ENCODE results near the gene SPATA20. TPM values are rescaled to one million over a fixed set of nuclear protein-coding genes. Genes with fewer than 3 reads are reported as not detected.
A peak's percentile ranks its signal among the peaks of the same experiment; 100 is the strongest.

Gene SPATA20
- total RNA-seq, 1 experiment from 2014 or later: 33.2 TPM

DNA sequence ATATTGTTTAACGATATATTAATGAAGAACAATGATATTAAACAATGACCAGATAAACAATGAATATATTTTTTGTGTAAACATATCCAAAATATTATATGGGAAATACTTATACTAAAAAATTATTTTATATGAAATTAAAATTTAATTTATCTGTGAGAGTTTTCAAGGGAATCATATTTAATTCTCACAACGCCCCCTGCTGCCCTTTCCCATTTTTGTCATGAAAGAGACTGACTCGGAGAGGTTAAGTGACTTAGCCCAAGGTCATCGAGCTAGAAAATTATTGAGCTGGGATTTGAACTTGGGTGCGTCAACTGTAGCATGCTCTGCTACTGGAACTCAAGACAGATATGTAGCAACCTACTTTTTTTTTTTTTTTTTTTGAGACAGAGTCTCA is 45.9 kb upstream of the SPATA20 start:
- H3K4me1 Mint-ChIP-seq (ENCODE audit: low read depth, unreplicated experiment): peaks cover 10% of the 10 kb centered on the region
- no peak overlapping the region for H3K4me3 Mint-ChIP-seq (ENCODE audit: low read depth, unreplicated experiment)
- BruUV-seq (replicated peaks): no TSS peak
- peak; percentile 62 for DNase-seq
- intact Hi-C loops (cut with micrococcal nuclease; ENCODE audit: unreplicated experiment): loop anchor here (2.0 kb wide), 1 partner anchor 18 kb away; no protein-coding TSS in a partner anchor
- no peak overlapping the region for H3K27ac Mint-ChIP-seq (ENCODE audit: unreplicated experiment)
- TF ChIP-seq, protein P1, sequence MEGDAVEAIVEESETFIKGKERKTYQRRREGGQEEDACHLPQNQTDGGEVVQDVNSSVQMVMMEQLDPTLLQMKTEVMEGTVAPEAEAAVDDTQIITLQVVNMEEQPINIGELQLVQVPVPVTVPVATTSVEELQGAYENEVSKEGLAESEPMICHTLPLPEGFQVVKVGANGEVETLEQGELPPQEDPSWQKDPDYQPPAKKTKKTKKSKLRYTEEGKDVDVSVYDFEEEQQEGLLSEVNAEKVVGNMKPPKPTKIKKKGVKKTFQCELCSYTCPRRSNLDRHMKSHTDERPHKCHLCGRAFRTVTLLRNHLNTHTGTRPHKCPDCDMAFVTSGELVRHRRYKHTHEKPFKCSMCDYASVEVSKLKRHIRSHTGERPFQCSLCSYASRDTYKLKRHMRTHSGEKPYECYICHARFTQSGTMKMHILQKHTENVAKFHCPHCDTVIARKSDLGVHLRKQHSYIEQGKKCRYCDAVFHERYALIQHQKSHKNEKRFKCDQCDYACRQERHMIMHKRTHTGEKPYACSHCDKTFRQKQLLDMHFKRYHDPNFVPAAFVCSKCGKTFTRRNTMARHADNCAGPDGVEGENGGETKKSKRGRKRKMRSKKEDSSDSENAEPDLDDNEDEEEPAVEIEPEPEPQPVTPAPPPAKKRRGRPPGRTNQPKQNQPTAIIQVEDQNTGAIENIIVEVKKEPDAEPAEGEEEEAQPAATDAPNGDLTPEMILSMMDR (IDR thresholded peaks at IDR 0.05; ENCODE audit: unreplicated experiment): peak; percentile 55
- H3K9me3 Mint-ChIP-seq (ENCODE audit: low read depth, unreplicated experiment): no peaks in the 10 kb centered on the region
- H3K27me3 Mint-ChIP-seq (ENCODE audit: unreplicated experiment): peaks cover 19% of the 10 kb centered on the region
- H3K36me3 Mint-ChIP-seq (ENCODE audit: insufficient read depth, unreplicated experiment): no peaks in the 10 kb centered on the region
- CTCF ChIA-PET: interaction anchor here (0.6 to 1.4 kb wide), 8 partner anchors 10 to 215 kb away, joined by 3 to 6 read pairs (median 3); partner anchors contain the start of gene EPN3

DNA sequence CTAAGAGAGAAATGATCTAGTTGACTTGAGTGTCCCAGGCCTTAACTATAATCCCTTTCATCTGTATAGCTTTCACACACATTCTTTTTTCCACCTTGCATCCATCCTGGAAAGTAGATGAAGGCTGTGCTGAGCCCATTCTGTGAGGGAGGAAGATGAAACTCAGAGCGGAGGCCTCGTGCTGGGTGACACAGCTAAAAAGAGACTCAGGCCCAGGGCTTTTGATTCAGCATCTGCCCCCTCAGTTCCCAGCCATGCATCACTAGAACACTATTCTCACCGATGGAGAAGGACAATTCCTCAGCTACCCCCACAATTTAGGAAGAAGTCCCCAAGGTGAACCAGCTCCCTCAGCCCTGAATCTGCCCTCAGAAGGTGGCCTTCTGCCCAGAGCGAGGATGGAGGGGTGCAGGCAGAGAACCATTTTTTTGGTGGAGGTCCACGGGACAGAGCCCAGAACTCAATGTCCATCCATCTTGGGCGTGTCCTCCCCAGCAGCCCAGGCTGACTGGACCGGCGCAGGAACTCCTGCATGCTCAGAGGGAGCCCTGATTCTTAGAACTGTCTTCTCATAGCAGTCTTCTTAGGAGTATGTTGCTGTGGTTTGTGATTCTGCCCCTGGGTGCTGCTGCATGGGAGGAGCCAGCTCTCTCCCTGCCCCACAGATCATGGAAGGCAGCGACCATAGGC is 44.5 kb upstream of the SPATA20 start:
- intact Hi-C loops (cut with micrococcal nuclease; ENCODE audit: unreplicated experiment): no loop called here
- Mint-ChIP-seq H3K27me3 (ENCODE audit: unreplicated experiment) (peaks cover 19% of the 10 kb centered on the region), H3K9me3 (ENCODE audit: low read depth, unreplicated experiment) (no peaks in the 10 kb centered on the region), H3K36me3 (ENCODE audit: insufficient read depth, unreplicated experiment) (peaks cover under 1% of the 10 kb centered on the region), H3K4me3 (ENCODE audit: low read depth, unreplicated experiment) (no peak overlapping the region), H3K27ac (ENCODE audit: unreplicated experiment) (no peak overlapping the region), H3K4me1 (ENCODE audit: low read depth, unreplicated experiment) (peaks cover 10% of the 10 kb centered on the region)
- DNase-seq: no peak
- TF ChIP-seq, protein P1 (IDR thresholded peaks at IDR 0.05; ENCODE audit: unreplicated experiment): no peak
- CTCF ChIA-PET: interaction anchor here (0.6 to 1.3 kb wide), 5 partner anchors 9 to 413 kb away, joined by 3 to 4 read pairs (median 3); no protein-coding TSS in a partner anchor
- no TSS peak for BruUV-seq (replicated peaks)

DNA sequence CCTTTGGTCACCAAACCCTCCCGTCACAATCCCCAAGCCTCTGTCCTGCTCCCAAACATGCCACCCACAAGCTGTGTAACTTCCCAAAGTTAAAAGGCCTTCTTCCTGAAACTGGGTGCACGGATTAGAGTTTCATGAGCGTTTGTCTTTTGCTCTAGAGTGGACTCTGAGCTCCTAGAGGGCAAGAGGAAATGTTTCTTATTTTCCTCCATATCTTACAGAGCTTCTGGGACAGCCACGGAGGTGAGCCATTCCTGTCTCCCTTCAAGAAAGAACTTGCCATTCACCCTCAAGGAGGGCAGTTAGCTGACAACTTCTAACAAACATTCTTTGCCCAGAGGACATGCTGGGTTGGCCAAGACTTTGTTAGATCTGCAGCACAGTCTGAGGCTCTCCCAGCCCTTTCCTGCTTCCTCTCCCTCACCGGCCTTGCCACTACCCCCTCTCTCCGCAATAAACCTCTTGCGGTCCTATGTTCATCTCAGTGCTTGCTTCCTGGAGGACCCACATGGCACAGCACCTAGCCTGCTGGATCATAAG is 41.3 kb upstream of the SPATA20 start:
- intact Hi-C loops (cut with micrococcal nuclease; ENCODE audit: unreplicated experiment): no loop called here
- Mint-ChIP-seq H3K36me3 (ENCODE audit: insufficient read depth, unreplicated experiment) (peaks cover 9% of the 10 kb centered on the region), H3K9me3 (ENCODE audit: low read depth, unreplicated experiment) (no peaks in the 10 kb centered on the region), H3K4me1 (ENCODE audit: low read depth, unreplicated experiment) (peaks cover 12% of the 10 kb centered on the region), H3K27me3 (ENCODE audit: unreplicated experiment) (peaks cover 19% of the 10 kb centered on the region), H3K27ac (ENCODE audit: unreplicated experiment) (no peak overlapping the region), H3K4me3 (ENCODE audit: low read depth, unreplicated experiment) (no peak overlapping the region)
- no TSS peak for BruUV-seq (replicated peaks)
- no peak for DNase-seq
- TF ChIP-seq, protein P1 (IDR thresholded peaks at IDR 0.05; ENCODE audit: unreplicated experiment): no peak
- CTCF ChIA-PET: interaction anchor here (0.6 to 1.1 kb wide), 2 partner anchors 19 to 27 kb away, joined by 3 read pairs; no protein-coding TSS in a partner anchor

DNA sequence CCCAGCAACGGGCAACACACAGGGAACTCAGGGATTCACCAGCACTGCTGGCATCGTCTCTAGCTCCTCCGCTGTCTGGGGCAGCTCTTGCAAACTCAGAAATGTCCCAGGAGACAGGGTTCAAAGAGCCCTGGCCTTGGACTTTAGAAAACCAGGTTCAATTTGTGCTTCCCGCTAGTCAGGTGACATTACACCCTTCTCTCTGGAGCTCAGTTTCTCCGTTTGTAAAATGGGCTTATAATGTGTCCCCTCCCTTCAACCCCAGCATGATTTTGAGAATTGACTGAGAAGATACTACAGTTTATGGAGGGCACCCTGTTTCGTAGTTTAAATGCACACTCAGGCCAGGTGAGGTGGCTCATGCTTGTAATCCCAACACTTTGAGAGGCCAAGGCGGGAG is 40.7 kb upstream of the SPATA20 start:
- H3K4me1 Mint-ChIP-seq (ENCODE audit: low read depth, unreplicated experiment): peaks cover 18% of the 10 kb centered on the region
- H3K27me3 Mint-ChIP-seq (ENCODE audit: unreplicated experiment): peaks cover 19% of the 10 kb centered on the region
- no peaks in the 10 kb centered on the region for H3K9me3 Mint-ChIP-seq (ENCODE audit: low read depth, unreplicated experiment)
- CTCF ChIA-PET: interaction anchor here (0.7 to 1.1 kb wide), 2 partner anchors 19 to 26 kb away, joined by 3 read pairs; partner anchors contain the start of gene EPN3
- no peak for DNase-seq
- intact Hi-C loops (cut with micrococcal nuclease; ENCODE audit: unreplicated experiment): no loop called here
- peaks cover 9% of the 10 kb centered on the region for H3K36me3 Mint-ChIP-seq (ENCODE audit: insufficient read depth, unreplicated experiment)
- H3K27ac Mint-ChIP-seq (ENCODE audit: unreplicated experiment): no peak overlapping the region
- no TSS peak for BruUV-seq (replicated peaks)
- TF ChIP-seq, protein P1 (IDR thresholded peaks at IDR 0.05; ENCODE audit: unreplicated experiment): no peak
- no peak overlapping the region for H3K4me3 Mint-ChIP-seq (ENCODE audit: low read depth, unreplicated experiment)
